Measurements from ENCODE around the gene FOXJ3. TPM values are rescaled to one million over a fixed set of nuclear protein-coding genes. Genes with fewer than 3 reads are reported as not detected.

The FOXJ3 gene
- polyA plus RNA-seq, 1 of the 3 experiments (the other 2 are of a cell fraction): 16.0 TPM

- TF ChIP-seq POLR2AphosphoS5 (IDR thresholded peaks at IDR 0.05; ENCODE audit: low read depth, low read length): no peak
- TF ChIP-seq ZBTB33 (IDR thresholded peaks at IDR 0.05; ENCODE audit: borderline replicate concordance, low read depth): no peak
- TF ChIP-seq FOXM1 (IDR thresholded peaks at IDR 0.05; ENCODE audit: low read depth): no peak
Measured at GRCh38 chr1:42168391-42168670, 166.7 kb downstream of the FOXJ3 start (continued).

GRCh38 chr1:42167611-42168390 lies 167.2 kb downstream of the FOXJ3 start:
- 92% methylated on average over 21 of the region's 21 CpGs for WGBS (ENCODE audit: low lambda C conversion rate)
- no peaks in the 10 kb centered on the region for H3K9me2 ChIP-seq
- H3K27me3 ChIP-seq (ENCODE audit: insufficient read depth): no peaks in the 10 kb centered on the region
- no peak overlapping the region for H3K9ac ChIP-seq
- H3K4me1 ChIP-seq (ENCODE audit: control insufficient read depth in 1 of 2, insufficient read depth in 2 of 2, low read depth in 1 of 2, low read length in 1 of 2): peaks cover 0 to 23% of the 10 kb centered on the region in 2 experiments; a peak in 1 of 4 replicates
- H4K20me1 ChIP-seq (ENCODE audit: insufficient read depth): no peaks in the 10 kb centered on the region
- H3K4me2 ChIP-seq: no peak overlapping the region
- no peaks in the 10 kb centered on the region for H3K9me3 ChIP-seq
- ChIA-PET POLR2A (no interaction called here), CTCF (interaction anchor here (1.1 kb wide), 1 partner anchor 21 kb away, joined by 4 read pairs; no protein-coding TSS in a partner anchor)
- no peaks in the 10 kb centered on the region for H3K79me2 ChIP-seq (ENCODE audit: insufficient read depth)
- no peak for DNase-seq
- H3K27ac ChIP-seq (ENCODE audit: low read depth in 2 of 2, low read length in 1 of 2): no peak overlapping the region
- H2AFZ ChIP-seq (ENCODE audit: low read depth): no peak overlapping the region
- H3K4me3 ChIP-seq (ENCODE audit: low read depth in 2 of 2, low read length in 1 of 2): no peak overlapping the region
- H3F3A ChIP-seq (replicated peaks; ENCODE audit: insufficient read depth): no peaks in the 10 kb centered on the region
- no peaks in the 10 kb centered on the region for H3K36me3 ChIP-seq (replicated peaks in 1 of 2; ENCODE audit: control insufficient read depth in 1 of 2, insufficient read depth in 2 of 2, low read length in 1 of 2)
- TF ChIP-seq MEF2A (IDR thresholded peaks at IDR 0.05; ENCODE audit: borderline replicate concordance, low read depth) (no peak), TEAD4 (IDR thresholded peaks at IDR 0.05; ENCODE audit: borderline replicate concordance, insufficient read depth) (no peak), PBX3 (IDR thresholded peaks at IDR 0.05) (no peak), RXRA (IDR thresholded peaks at IDR 0.05; ENCODE audit: borderline replicate concordance, low read depth) (no peak), IRF3 (IDR thresholded peaks at IDR 0.05; ENCODE audit: low read depth, low read length) (no peak), MXI1 (IDR thresholded peaks at IDR 0.05; ENCODE audit: low read depth, low read length) (no peak), TAF1 (IDR thresholded peaks at IDR 0.05; ENCODE audit: borderline replicate concordance, low read depth, low read length) (no peak), JUND (IDR thresholded peaks at IDR 0.05) (no peak), GATA2 (CRISPR knock-in tag; IDR thresholded peaks at IDR 0.05) (no peak), USF1 (IDR thresholded peaks at IDR 0.05; ENCODE audit: borderline replicate concordance, low read depth) (no peak), RAD21 (IDR thresholded peaks at IDR 0.05; ENCODE audit: low read length) (no peak), MAX (IDR thresholded peaks at IDR 0.05; ENCODE audit: low read depth) (no peak), EZH2phosphoT487 (IDR thresholded peaks at IDR 0.05; ENCODE audit: borderline replicate concordance, low read depth) (no peak), CTCF (IDR thresholded peaks at IDR 0.05) (no peak), GABPA (IDR thresholded peaks at IDR 0.05; ENCODE audit: low read depth) (no peak), CHD2 (IDR thresholded peaks at IDR 0.05; ENCODE audit: low read length, partially characterized antibody) (no peak), TCF12 (IDR thresholded peaks at IDR 0.05) (no peak), REST (IDR thresholded peaks at IDR 0.05; ENCODE audit: low read depth, low read length) (no peak)
